Duodenal mucosa (tissue), 2 donors: ENCODE data around the gene CHCHD6.

ENCODE experiments used
- H3K27ac ChIP-seq: one replicate; pipeline ENCODE4 v1.7.0; 2013; ENCODE audit warnings: low read depth, low read length
- H3K27me3 ChIP-seq, 2 donors: one replicate each; pipeline ENCODE4 v1.7.0; 2013; ENCODE audit warnings: low read length in 2 of 2, control low read depth in 1 of 2; ENCODE audit not compliant: insufficient read depth in 2 of 2, control insufficient read depth in 1 of 2
- H3K36me3 ChIP-seq, 2 donors: one replicate each; pipeline ENCODE4 v1.7.0; 2013; ENCODE audit warnings: low read length in 2 of 2, control low read depth in 1 of 2; ENCODE audit not compliant: insufficient read depth in 2 of 2, control insufficient read depth in 1 of 2
- H3K4me1 ChIP-seq, 2 donors: one replicate each; pipeline ENCODE4 v1.7.0; 2013; ENCODE audit warnings: low read length in 2 of 2, control low read depth in 1 of 2; ENCODE audit not compliant: insufficient read depth in 2 of 2, control insufficient read depth in 1 of 2
- H3K4me3 ChIP-seq, 2 donors: one replicate each; pipeline ENCODE4 v1.7.0; 2013; ENCODE audit warnings: low read length in 2 of 2, low read depth in 1 of 2
- H3K9ac ChIP-seq, 2 donors: one replicate each; pipeline ENCODE4 v1.7.0; 2013; ENCODE audit warnings: low read length in 2 of 2, low read depth in 1 of 2
- H3K9me3 ChIP-seq, 2 donors: one replicate each; pipeline ENCODE4 v1.7.0; 2013; ENCODE audit warnings: low read length in 2 of 2, control low read depth in 1 of 2; ENCODE audit not compliant: control insufficient read depth in 1 of 2

Gene CHCHD6

DNA sequence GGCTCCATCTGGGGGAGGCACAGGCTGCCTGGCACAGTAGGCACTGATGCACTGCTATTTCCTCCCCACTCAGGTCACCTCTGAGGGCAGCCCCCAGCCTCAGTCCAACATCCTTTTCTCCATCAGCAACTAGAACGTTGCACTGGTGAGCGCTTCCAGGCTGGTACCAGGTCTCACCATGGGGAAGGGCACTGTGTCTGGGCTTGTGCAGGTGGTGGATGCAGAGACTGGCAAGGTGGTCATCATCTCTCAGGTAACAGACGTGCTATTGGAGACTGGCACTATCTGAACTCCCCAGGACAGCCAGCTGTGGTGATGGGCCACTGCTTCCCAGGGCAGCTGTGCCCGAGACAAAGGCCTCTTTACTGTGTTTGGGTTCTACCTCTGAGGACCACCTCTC lies 40.8 kb upstream of the CHCHD6 start:
- H3K9ac ChIP-seq: no peak overlapping the region

DNA sequence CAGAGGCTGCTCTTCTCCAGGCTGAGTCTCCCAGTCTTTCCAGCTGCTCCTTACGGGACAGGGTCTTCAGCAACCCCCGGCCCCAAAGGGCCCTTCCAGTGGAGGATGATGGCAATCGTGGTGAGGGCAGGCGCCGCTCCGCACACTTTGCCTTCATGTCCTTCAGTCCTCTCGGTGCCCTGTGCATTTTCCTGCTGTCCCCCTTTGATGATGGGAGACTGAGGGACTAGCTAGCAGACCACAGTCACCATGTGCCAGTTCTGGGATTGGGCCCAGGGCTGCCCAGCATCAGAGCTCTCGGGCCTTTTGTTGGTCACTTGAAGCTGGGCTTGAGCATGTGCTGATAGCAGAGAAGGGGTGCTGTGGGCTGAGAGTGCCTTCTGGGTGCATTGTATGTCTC lies 40.3 kb upstream of the CHCHD6 start:
- Histone ChIP-seq H3K4me1 (no peaks in the 10 kb centered on the region), H3K27me3 (peaks cover 11 to 16% of the 10 kb centered on the region in 2 donors), H3K9ac (no peak overlapping the region), H3K27ac (no peak overlapping the region), H3K36me3 (no peaks in the 10 kb centered on the region), H3K4me3 (no peak overlapping the region), H3K9me3 (no peaks in the 10 kb centered on the region)

More for the DNA sequence above, 40.8 kb upstream of the CHCHD6 start:
- H3K9me3 ChIP-seq: no peaks in the 10 kb centered on the region
- no peaks in the 10 kb centered on the region for H3K4me1 ChIP-seq
- peaks cover 11 to 16% of the 10 kb centered on the region in 2 donors for H3K27me3 ChIP-seq
- no peaks in the 10 kb centered on the region for H3K36me3 ChIP-seq
- no peak overlapping the region for H3K27ac ChIP-seq
- no peak overlapping the region for H3K4me3 ChIP-seq

DNA sequence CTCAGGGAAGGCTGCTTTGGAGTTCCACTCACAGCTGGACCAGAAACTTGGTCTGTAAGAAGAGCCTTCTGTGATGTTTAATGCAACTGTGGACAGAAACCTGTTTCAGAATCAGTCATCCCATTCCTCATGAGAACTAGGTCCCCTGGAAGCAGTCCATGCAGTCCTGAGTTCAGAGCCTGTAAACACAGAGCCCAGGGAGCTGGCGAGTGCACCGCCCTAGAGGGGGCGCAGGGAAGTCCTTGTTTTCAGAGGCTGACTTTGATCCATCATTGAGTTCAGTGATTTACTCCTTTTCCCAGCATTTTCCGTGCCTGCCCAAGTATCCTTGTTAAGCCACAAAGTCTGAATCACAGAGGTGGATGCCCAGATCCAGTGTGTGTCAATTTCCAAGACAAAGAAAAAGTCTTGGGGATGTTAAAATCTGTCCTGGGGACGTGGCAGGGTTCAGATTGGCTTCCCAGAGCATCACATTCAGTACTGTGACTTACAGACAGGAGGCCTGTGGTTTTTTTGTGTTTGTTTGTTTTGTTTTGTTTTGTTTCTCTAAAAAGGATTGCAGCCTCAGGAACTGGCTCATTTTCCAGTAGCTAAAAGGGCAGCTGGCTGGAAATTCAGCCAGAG lies 39.3 kb upstream of the CHCHD6 start:
- Histone ChIP-seq H3K27ac (no peak overlapping the region), H3K36me3 (no peaks in the 10 kb centered on the region), H3K4me1 (no peaks in the 10 kb centered on the region), H3K9me3 (no peaks in the 10 kb centered on the region), H3K27me3 (peaks cover 11 to 16% of the 10 kb centered on the region in 2 donors), H3K4me3 (no peak overlapping the region), H3K9ac (no peak overlapping the region)

DNA sequence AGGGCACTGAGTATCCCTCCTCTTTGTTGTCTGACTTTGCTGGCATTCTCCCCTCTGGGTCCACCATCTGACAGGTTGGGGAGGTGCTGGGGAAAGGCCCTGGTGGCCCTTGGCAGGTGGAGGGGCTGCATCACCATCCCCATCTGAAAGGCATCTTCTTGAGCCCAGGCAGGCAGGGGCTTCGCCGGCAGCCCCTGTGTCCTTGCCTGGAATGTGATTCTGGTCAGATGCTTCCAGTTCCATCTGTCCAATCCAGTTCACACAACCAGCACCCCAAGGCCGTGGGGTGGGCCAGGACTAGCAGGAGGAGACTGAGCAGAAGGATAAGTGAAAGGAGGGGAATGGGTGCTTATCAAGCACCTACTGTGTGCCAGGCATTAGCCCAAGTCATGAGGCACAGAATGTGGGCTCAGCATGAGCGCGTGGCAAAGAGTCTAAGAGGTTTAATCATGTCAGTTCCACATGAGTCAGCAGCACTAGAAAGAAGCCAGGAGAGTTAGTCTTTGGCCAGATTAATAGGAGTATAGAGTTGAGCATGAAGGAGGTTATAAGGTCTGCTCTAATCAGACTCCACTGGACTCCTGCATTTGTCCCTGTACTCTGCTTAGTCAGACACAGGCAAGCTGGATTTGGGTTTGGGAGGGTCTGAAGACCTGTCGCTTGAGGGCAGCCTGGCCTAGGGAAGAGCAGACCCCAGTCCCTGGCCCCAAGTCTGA lies 38.7 kb upstream of the CHCHD6 start:
- H3K4me3 ChIP-seq: no peak overlapping the region
- no peaks in the 10 kb centered on the region for H3K4me1 ChIP-seq
- no peak overlapping the region for H3K9ac ChIP-seq
- no peak overlapping the region for H3K27ac ChIP-seq
- peaks cover 11 to 14% of the 10 kb centered on the region in 2 donors for H3K27me3 ChIP-seq
- no peaks in the 10 kb centered on the region for H3K36me3 ChIP-seq
- H3K9me3 ChIP-seq: no peaks in the 10 kb centered on the region

DNA sequence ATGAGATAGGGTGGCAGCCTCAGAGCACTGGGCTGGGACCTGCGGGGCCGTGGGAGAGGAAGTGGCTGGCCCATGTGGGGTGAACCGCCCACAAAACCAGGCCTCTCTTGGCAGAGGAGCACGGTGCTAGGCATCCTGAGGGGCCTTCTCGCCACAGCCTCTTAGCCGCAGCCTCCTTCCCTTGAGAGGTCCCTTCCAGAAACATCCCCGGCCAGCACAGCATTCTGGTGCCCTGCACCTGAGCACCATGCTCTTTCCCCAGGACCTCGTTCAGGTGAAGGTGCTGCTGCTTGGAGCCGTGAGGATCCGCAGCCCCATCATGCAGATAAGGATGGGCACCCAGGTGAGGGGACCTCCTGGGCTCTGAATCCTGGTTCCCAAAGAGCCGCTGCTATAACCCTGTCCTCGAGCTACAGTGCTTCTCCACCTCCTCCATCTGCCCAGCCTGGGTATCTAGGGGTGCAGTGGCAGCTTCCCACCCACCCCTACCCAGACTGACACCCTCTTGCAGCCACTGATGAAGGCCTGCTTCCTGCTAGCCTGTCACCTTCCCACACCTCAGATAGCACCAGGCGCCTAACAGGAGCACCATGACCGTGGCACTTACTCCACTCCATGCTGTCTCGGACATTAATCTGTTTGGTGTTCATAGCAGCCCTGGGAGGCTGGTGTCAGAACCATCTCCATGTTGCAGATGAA lies 37.9 kb upstream of the CHCHD6 start:
- H3K9me3 ChIP-seq: no peaks in the 10 kb centered on the region
- peaks cover 11% of the 10 kb centered on the region in 2 donors for H3K27me3 ChIP-seq

DNA sequence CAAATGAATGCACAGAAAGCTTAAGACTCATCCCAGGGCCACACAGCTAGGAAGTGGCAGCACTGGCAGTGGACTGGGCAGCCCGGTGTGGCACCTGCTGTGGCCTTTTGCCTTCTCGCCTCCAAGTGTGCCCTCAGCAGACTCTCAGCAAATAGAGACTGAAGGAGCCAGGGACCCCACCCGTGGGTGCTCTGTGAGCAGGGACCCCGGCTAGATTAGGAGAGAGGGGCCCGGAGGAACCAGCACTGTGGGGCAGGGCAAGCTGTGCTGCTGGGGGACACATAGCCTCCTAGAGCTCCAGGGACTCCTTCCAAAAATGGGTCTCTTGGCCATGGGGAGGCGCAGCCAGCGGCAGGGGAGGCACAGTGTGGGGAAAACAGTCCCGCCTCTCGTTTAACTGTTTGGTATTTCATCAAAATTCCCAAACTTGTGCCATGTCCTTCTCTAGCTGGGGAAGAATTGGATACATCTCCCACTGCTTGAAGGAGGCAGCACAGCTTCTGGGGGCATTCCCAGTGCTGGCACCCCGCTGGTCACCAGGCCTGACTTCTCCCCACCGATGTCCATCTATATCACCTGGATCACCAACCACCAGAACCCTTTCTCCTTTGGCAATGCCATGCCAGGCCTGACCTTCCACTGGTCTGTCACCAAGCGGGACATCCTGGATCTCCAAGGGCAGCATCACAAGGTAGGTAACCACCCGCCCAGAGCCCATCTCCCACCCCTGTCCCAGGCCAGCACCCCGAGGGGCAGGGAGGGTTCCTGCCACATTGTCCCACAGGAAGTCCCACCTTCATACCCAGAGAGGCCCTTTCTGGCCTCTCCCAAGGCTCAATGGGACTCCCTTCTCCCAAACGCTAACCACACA lies 37.1 kb upstream of the CHCHD6 start:
- Histone ChIP-seq H3K4me3 (no peak overlapping the region), H3K36me3 (no peaks in the 10 kb centered on the region), H3K27me3 (peaks cover 5 to 8% of the 10 kb centered on the region in 2 donors)

More for the DNA sequence above, 37.9 kb upstream of the CHCHD6 start:
- Histone ChIP-seq H3K4me1 (no peaks in the 10 kb centered on the region), H3K9ac (no peak overlapping the region), H3K4me3 (no peak overlapping the region), H3K27ac (no peak overlapping the region), H3K36me3 (no peaks in the 10 kb centered on the region)

DNA sequence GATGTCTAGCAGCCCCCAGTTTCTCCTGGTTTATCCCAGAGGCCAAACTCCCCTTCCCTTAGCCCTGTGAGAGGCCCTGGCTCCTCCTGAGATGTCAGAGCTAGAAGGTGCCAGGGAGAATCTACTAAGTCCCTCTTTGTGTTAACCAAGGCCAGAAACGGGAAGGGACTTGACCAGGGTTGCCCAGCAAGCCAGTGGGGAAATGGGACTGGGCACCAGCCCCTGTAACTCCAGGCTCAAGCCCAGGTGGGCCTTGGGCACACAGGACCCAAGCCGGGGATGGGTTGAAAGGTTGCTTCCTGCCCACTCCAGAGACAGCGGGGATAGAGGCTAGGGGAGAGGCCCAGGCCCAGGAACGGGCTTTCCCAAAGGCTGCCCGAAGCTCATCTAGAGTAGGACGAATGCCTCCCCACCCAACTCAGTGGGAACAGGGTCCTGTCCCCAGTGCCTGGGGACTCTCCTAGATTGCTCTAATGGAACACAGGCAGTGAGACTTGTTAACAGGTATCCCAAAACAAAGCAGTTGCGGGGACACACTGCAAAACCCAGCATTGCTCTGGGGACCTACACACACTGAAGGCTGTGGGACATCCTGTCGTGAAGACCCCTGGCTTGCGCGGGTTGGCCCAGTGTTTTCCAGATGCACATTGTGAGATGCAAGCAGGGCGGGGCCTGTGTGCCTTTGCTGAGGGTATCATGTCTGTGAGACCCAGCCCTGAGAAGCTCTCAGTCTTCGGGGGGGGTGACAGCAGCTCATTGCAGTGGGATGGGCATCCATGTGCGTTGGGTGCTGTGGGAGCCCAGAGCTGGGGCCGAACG lies 36.2 kb upstream of the CHCHD6 start:
- no peaks in the 10 kb centered on the region for H3K4me1 ChIP-seq
- no peak overlapping the region for H3K27ac ChIP-seq
- H3K4me3 ChIP-seq: no peak overlapping the region
- no peaks in the 10 kb centered on the region for H3K9me3 ChIP-seq
- H3K36me3 ChIP-seq: no peaks in the 10 kb centered on the region
- peaks cover 0 to 4% of the 10 kb centered on the region in 2 donors for H3K27me3 ChIP-seq
- no peak overlapping the region for H3K9ac ChIP-seq

More for the DNA sequence above, 37.1 kb upstream of the CHCHD6 start:
- no peak overlapping the region for H3K27ac ChIP-seq
- H3K9ac ChIP-seq: no peak overlapping the region
- H3K4me1 ChIP-seq: no peaks in the 10 kb centered on the region
- no peaks in the 10 kb centered on the region for H3K9me3 ChIP-seq

DNA sequence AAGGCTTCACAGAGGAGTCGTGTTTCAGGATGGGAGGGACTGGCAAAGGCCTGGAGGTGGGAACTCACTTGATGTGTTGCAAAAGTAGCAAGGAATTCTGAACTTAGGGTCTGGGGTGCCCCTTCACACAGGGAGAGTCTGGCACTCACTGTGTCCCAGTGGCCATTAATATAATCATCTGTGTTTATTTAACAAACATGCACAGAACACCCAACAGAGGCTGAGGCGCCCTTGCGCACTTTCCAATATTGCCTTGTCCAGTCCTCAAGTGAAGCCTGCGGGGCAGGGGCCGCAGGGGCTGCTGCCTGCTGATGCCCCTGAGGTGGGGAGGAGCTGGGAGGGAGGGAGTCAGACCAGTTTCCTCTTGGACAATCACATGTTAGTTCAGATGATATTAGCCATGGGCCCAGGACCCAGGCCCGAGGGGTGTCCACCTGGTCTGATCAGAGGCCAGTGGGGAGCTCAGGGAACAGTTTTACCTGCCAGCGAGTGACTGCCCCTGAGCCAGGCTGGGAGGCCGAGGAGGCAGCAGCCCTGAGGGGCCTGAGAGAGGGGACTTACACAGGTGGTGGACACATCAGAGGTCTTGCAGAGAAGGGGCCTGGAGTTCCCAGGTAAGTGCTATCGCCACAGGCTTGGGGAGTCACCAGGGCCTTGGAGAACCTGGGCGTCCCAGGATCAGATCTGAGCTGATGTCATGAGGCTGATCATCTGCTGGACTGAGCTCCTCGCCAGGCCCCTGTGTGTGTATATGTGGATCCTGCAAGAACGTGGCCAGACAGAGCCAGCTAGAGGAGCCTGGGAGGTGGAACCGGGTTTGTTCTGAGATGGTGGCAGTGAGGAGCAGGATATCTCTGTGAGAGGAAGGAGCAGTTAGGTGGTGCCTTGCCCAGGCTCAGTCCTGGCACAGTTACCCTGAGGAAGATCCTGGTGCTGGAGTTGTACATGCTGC lies 35.3 kb upstream of the CHCHD6 start:
- no peaks in the 10 kb centered on the region for H3K36me3 ChIP-seq
- no peak overlapping the region for H3K4me3 ChIP-seq
- no peaks in the 10 kb centered on the region for H3K27me3 ChIP-seq
- H3K9ac ChIP-seq: no peak overlapping the region
- no peaks in the 10 kb centered on the region for H3K9me3 ChIP-seq
- H3K4me1 ChIP-seq: no peaks in the 10 kb centered on the region
- no peak overlapping the region for H3K27ac ChIP-seq
